Measurements from ENCODE around the gene RALGAPB. TPM values are rescaled to one million over a fixed set of nuclear protein-coding genes. Genes with fewer than 3 reads are reported as not detected.

RALGAPB gene
- total RNA-seq, 4 donors from 2014 or later, result 54.7 to 69.2 (median 61.1) TPM

GRCh38 chr20:38620441-38620840 is 147.8 kb downstream of the RALGAPB start:
- Histone ChIP-seq H3K4me3 (no peak overlapping the region), H3K36me3 (no peaks in the 10 kb centered on the region), H3K9me3 (no peaks in the 10 kb centered on the region), H3K4me1 (no peaks in the 10 kb centered on the region), H3K27ac (no peak overlapping the region), H3K27me3 (no peaks in the 10 kb centered on the region)
- no peak for DNase-seq
- TF ChIP-seq CTCF (IDR thresholded peaks at IDR 0.05) (no peak), POLR2A (IDR thresholded peaks at IDR 0.05) (no peak)

- TF ChIP-seq CTCF (IDR thresholded peaks at IDR 0.05) (no peak), POLR2A (IDR thresholded peaks at IDR 0.05) (no peak)
- no peaks in the 10 kb centered on the region for H3K9me3 ChIP-seq
- H3K36me3 ChIP-seq, result no peaks in the 10 kb centered on the region
- H3K27me3 ChIP-seq, result no peaks in the 10 kb centered on the region
- no peaks in the 10 kb centered on the region for H3K4me1 ChIP-seq
- H3K27ac ChIP-seq, result no peak overlapping the region
- no peak overlapping the region for H3K4me3 ChIP-seq
- no peak for DNase-seq
Measured at GRCh38 chr20:38623061-38623460, 150.4 kb downstream of the RALGAPB start.

GRCh38 chr20:38624084-38624483 is 151.4 kb downstream of the RALGAPB start:
- no peaks in the 10 kb centered on the region for H3K9me3 ChIP-seq
- H3K27me3 ChIP-seq, result no peaks in the 10 kb centered on the region
- no peaks in the 10 kb centered on the region for H3K4me1 ChIP-seq
- no peaks in the 10 kb centered on the region for H3K36me3 ChIP-seq
- no peak overlapping the region for H3K4me3 ChIP-seq
- DNase-seq, result no peak
- TF ChIP-seq POLR2A (IDR thresholded peaks at IDR 0.05), result no peak
- no peak for TF ChIP-seq CTCF (IDR thresholded peaks at IDR 0.05)
- H3K27ac ChIP-seq, result no peak overlapping the region

- no peak for TF ChIP-seq POLR2A (IDR thresholded peaks at IDR 0.05)
- TF ChIP-seq CTCF (IDR thresholded peaks at IDR 0.05), result no peak
- no peaks in the 10 kb centered on the region for H3K9me3 ChIP-seq
- H3K36me3 ChIP-seq, result no peaks in the 10 kb centered on the region
- no peak overlapping the region for H3K4me3 ChIP-seq
- H3K27ac ChIP-seq, result no peak overlapping the region
- H3K27me3 ChIP-seq, result no peaks in the 10 kb centered on the region
- no peaks in the 10 kb centered on the region for H3K4me1 ChIP-seq
- DNase-seq, result no peak
Measured at GRCh38 chr20:38625896-38626295, 153.3 kb downstream of the RALGAPB start.

- Histone ChIP-seq H3K36me3 (no peaks in the 10 kb centered on the region), H3K27ac (no peak overlapping the region), H3K27me3 (no peaks in the 10 kb centered on the region), H3K4me3 (no peak overlapping the region), H3K4me1 (no peaks in the 10 kb centered on the region), H3K9me3 (no peaks in the 10 kb centered on the region)
- TF ChIP-seq POLR2A (IDR thresholded peaks at IDR 0.05) (no peak), CTCF (IDR thresholded peaks at IDR 0.05) (no peak)
- DNase-seq, result no peak
Measured at GRCh38 chr20:38626921-38627659, 154.4 kb downstream of the RALGAPB start.

Small RNA genes within 50 kb of the gene (small RNA-seq; reads per million reads assigned to genes)
- gene MIR548O2, result 0 reads per million in 2 donors
- 0 reads per million in 2 donors for gene RF00056
- 11.5 to 13.0 reads per million in 2 donors for gene SNORA60
- gene SNORA71A, result 24.7 to 49.2 reads per million in 2 donors
- 6.4 to 24.9 reads per million in 2 donors for gene SNORA71B
- 6.5 to 6.9 reads per million in 2 donors for gene SNORA71C
- 240 to 465 reads per million in 2 donors for gene SNORA71D
- gene SNORA71E, result 0 reads per million in 2 donors

Other genes with a start within 250 kb of the RALGAPB start
- 1 to 10 TPM in 2 of 4 donors, under 1 TPM in 2; 0.35 to 4.1 (median 2.0) TPM for gene KIAA1755, start 212.1 kb upstream of the RALGAPB start, total RNA-seq
- not detected for gene BPI, start 168.7 kb upstream of the RALGAPB start, total RNA-seq
- not detected for gene LBP, start 126.4 kb upstream of the RALGAPB start, total RNA-seq
- gene SNHG17, start 37.5 kb upstream of the RALGAPB start, total RNA-seq, result 10 to 100 TPM; 19.3 to 54.5 (median 48.3) TPM
- gene ADIG, start 108.4 kb downstream of the RALGAPB start, total RNA-seq, result not detected
- gene ARHGAP40, start 129.0 kb downstream of the RALGAPB start, total RNA-seq, result not detected